Breast epithelium (tissue), 4 donors: ENCODE results near the gene FAM3D. TPM values are rescaled to one million over a fixed set of nuclear protein-coding genes. Genes with fewer than 3 reads are reported as not detected.

ENCODE experiments used
- DNase-seq, 2 donors: peaks; one replicate each; pipeline ENCODE4 v3.0.0-alpha.2; 2019; ENCODE audit warnings: low spot score in 2 of 2
- H3K27ac ChIP-seq, 2 donors: fragments of 200-600 bp; sonication (generic) in 1 of 2; one replicate each; pipeline ENCODE4 v1.5.1; 2016 to 2019; ENCODE audit warnings: mild to moderate bottlenecking in 1 of 2
- H3K27me3 ChIP-seq, 2 donors: fragments of 200-600 bp; sonication (generic) in 1 of 2; one replicate each; pipeline versions ENCODE4 v1.5.1 to v1.6.0; 2017 to 2019; ENCODE audit warnings: control low read depth in 1 of 2, mild to moderate bottlenecking in 1 of 2
- H3K36me3 ChIP-seq: fragments of 200-600 bp; one replicate; pipeline ENCODE4 v1.5.1; 2019
- H3K4me1 ChIP-seq, 2 donors: fragments of 200-600 bp; sonication (generic); one replicate each; pipeline ENCODE4 v1.5.1; 2016 to 2019; ENCODE audit warnings: control low read depth in 1 of 2
- H3K4me3 ChIP-seq, 3 donors: fragments of 200-600 bp; sonication (generic); 1 replicate in 2 of 3; 2 replicates in 1 of 3; pipeline ENCODE4 v1.5.1; 2016 to 2019; ENCODE audit warnings: mild to moderate bottlenecking in 3 of 3, moderate library complexity in 2 of 3
- H3K9me3 ChIP-seq, 2 donors: fragments of 200-600 bp; sonication (generic) in 1 of 2; one replicate each; pipeline ENCODE4 v1.5.1; 2016 to 2019; ENCODE audit warnings: control low read depth in 1 of 2
- POLR2A ChIP-seq: fragments of 450-650 bp; IDR thresholded peaks from one replicate; pipeline ENCODE4 v1.6.1; 2016; ENCODE audit warnings: antibody characterized with exemption, mild to moderate bottlenecking, moderate library complexity
- POLR2AphosphoS5 ChIP-seq, 3 donors: sonication (generic); formaldehyde crosslinking; IDR thresholded peaks; one replicate each; pipeline ENCODE4 v1.6.1; 2017; ENCODE audit warnings: antibody characterized with exemption in 3 of 3
- intact Hi-C: fragments of 100-400 bp; cut with DNase I; formaldehyde crosslinking; loops from one replicate; pipeline ENCODE4 v1.15.1; 2023; ENCODE audit warnings: low total_unique reads
- total RNA-seq, 3 donors: library from RNA; depleted of rRNA; stranded (reverse); fragments of >200 nt; gene quantifications; one replicate each; pipeline ENCODE4 v1.1.0, GENCODE V29; 2016
- TF ChIP-seq, protein P1 (sequence below), 3 donors: fragments of 450-650 bp; IDR thresholded peaks; one replicate each; pipeline ENCODE4 v1.5.1; 2016 to 2017; ENCODE audit warnings: antibody characterized with exemption in 3 of 3, mild to moderate bottlenecking in 3 of 3, moderate library complexity in 3 of 3

Gene FAM3D
- total RNA-seq, 3 donors from 2014 or later = 4.3 to 17.6 TPM; not detected in 1

DNA sequence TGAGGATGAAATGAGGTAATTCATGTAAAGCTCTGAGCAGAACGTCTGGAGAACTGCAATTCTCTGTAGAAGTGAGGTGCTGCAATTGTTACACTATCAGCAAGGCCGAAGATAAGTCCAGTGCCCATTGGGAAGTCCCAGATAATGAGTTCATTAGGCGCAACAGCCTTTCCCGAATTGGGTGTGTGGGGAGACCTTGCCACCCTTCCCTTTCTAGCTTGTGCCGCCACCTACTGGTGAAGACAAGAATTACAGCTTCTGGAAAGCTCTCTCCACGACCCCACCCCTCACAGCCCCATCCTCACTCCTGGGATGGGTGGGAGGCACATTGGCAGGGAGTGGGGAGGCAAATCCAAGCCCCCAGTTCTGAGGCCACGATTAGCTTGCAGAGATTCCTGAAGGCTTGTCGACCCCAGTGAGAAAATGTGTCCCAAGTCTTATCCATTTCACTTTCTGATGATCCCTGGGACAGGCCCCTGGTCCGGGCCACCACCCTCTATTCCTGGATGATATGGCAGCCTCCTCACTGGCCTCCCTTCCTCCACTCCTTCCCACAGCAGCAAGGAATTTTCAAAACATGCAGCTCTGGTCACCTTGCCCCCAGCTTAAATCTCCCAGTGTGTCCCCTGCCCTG is 36.4 kb downstream of the FAM3D start:
- TF ChIP-seq, protein P1, sequence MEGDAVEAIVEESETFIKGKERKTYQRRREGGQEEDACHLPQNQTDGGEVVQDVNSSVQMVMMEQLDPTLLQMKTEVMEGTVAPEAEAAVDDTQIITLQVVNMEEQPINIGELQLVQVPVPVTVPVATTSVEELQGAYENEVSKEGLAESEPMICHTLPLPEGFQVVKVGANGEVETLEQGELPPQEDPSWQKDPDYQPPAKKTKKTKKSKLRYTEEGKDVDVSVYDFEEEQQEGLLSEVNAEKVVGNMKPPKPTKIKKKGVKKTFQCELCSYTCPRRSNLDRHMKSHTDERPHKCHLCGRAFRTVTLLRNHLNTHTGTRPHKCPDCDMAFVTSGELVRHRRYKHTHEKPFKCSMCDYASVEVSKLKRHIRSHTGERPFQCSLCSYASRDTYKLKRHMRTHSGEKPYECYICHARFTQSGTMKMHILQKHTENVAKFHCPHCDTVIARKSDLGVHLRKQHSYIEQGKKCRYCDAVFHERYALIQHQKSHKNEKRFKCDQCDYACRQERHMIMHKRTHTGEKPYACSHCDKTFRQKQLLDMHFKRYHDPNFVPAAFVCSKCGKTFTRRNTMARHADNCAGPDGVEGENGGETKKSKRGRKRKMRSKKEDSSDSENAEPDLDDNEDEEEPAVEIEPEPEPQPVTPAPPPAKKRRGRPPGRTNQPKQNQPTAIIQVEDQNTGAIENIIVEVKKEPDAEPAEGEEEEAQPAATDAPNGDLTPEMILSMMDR (IDR thresholded peaks at IDR 0.05) = peak; percentile 90 to 96 (median 93)
- TF ChIP-seq POLR2A (no peak), POLR2AphosphoS5 (IDR thresholded peaks at IDR 0.05) (peak in 1 of 3 donors; percentile 38)
- H3K27me3 ChIP-seq = no peaks in the 10 kb centered on the region
- peak; percentile 35 to 61 for DNase-seq
- intact Hi-C loops = no loop called here
- H3K4me3 ChIP-seq = no peak overlapping the region
- peaks cover 0 to 24% of the 10 kb centered on the region in 2 donors for H3K4me1 ChIP-seq
- no peaks in the 10 kb centered on the region for H3K36me3 ChIP-seq
- peak overlapping the region in 1 of 2 donors; percentile 71 for H3K27ac ChIP-seq
- no peaks in the 10 kb centered on the region for H3K9me3 ChIP-seq

DNA sequence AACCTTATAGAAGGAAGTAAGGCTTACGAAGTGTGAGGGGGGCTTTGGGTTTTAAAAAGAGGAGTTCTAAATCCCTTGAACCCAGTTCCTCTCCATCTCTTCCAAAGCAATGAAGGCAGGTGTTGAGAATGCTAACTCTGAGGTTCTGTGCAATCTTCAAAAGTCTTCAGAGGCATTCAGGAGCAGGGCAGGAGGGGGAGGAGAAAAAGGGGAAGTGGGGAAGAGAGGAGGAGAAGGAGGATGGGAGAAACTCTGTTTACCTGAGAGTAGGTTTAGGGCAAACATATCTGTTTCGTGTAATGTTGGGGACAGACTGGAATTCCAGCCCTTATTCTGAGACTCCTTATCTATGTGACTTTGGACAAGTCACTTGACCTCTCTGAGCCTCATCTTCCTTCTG is 36.9 kb downstream of the FAM3D start:
- Histone ChIP-seq H3K4me1 (peaks cover 0 to 24% of the 10 kb centered on the region in 2 donors), H3K27me3 (no peaks in the 10 kb centered on the region), H3K4me3 (no peak overlapping the region), H3K9me3 (no peaks in the 10 kb centered on the region), H3K27ac (peak overlapping the region; percentile 67 to 71), H3K36me3 (no peaks in the 10 kb centered on the region)
- TF ChIP-seq POLR2AphosphoS5 (IDR thresholded peaks at IDR 0.05) = no peak
- TF ChIP-seq POLR2A = no peak
- intact Hi-C loops = no loop called here
- no peak for DNase-seq

DNA sequence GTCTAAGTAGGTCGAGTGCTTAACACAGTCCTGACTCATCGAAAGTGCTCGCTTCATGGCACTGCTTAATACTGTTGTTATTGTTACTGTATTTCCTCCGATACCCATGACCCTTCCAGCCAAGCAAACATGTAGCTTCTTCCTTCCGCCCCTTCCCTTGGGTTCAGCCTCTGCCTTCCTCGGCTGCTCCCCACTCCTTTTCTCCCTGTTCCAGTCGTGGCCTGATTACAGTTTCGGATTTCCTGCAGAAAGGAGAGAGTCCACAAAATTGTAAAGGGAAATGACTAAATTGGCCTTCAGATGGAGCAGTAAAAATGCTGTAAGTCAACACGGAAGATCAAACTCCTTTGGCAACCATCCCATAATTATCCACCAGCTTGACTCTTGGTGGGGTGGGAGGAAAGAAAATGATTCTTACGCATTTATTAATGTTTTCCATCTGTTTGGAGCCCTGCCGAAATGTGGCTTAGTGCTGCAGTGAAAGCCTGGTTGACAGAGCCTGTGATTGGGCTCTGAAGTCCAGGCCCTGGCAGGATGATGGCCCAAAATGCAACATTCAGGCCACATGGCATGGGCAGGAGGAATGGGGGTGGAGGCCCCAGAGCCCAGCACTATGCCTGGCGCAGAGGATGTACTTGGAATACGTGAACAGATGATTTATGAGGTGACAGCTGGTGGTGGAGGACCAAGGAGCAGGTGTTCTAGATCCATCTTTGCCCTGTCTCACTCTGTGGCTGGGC is 37.6 kb downstream of the FAM3D start:
- peak overlapping the region; percentile 67 to 71 for H3K27ac ChIP-seq
- H3K9me3 ChIP-seq = no peaks in the 10 kb centered on the region
- TF ChIP-seq, protein P1 (IDR thresholded peaks at IDR 0.05) = peak in 1 of 3 donors; percentile 9
- TF ChIP-seq POLR2AphosphoS5 (IDR thresholded peaks at IDR 0.05) (no peak), POLR2A (no peak)
- no peak for DNase-seq
- H3K27me3 ChIP-seq = no peaks in the 10 kb centered on the region
- peaks cover 0 to 24% of the 10 kb centered on the region in 2 donors for H3K4me1 ChIP-seq
- peak overlapping the region in 1 of 3 donors; percentile 31 for H3K4me3 ChIP-seq
- H3K36me3 ChIP-seq = no peaks in the 10 kb centered on the region
- intact Hi-C loops = no loop called here

DNA sequence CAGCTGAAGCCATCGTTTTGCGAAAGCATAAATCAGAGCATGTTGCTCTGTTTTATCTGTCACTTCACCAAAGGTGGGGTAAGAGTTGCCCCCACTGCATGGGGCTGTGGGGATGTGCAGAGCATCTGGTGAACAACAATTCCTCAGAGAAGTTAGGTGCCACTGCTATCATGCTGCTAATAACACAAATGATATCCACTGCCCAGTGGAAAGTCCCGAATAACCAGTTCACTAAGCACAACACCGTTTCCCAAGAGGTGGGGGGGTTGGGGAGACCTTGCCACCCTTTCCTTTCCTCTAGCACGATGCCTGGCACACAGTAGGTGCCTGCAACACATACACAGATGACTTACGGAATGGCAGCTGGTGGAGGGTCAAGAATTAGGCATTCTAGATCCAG is 38.6 kb downstream of the FAM3D start:
- peak overlapping the region; percentile 67 to 71 for H3K27ac ChIP-seq
- intact Hi-C loops = no loop called here

DNA sequence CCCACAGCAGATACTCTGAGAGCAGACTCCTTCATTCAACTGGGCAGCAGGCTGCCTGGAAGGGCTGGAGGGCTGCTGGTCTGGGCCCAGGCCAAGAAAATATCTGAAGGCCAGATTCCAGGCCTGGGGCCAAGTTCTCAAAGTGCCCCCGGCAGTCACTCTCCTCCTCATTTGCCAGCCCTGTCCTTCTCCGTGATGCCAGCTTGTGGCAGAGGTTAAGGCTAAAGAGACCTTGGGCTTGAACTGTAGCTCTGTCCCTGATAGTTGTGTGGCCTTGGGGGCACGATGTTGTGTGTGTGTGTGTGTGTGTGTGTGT is 39.0 kb downstream of the FAM3D start:
- H3K4me1 ChIP-seq = peaks cover 0 to 24% of the 10 kb centered on the region in 2 donors
- no peaks in the 10 kb centered on the region for H3K9me3 ChIP-seq
- intact Hi-C loops = no loop called here
- no peaks in the 10 kb centered on the region for H3K36me3 ChIP-seq
- no peak for TF ChIP-seq POLR2AphosphoS5 (IDR thresholded peaks at IDR 0.05)
- TF ChIP-seq POLR2A = no peak
- H3K27me3 ChIP-seq = no peaks in the 10 kb centered on the region
- H3K27ac ChIP-seq = peak overlapping the region; percentile 67 to 71
- DNase-seq = peak in 1 of 2 donors; percentile 29
- H3K4me3 ChIP-seq = peak overlapping the region in 2 of 3 donors; percentile 0 to 34

More for the DNA sequence above, 38.6 kb downstream of the FAM3D start:
- H3K36me3 ChIP-seq = no peaks in the 10 kb centered on the region
- H3K9me3 ChIP-seq = no peaks in the 10 kb centered on the region
- H3K4me3 ChIP-seq = no peak overlapping the region
- no peak for DNase-seq
- H3K4me1 ChIP-seq = peaks cover 0 to 24% of the 10 kb centered on the region in 2 donors
- no peak for TF ChIP-seq POLR2AphosphoS5 (IDR thresholded peaks at IDR 0.05)
- TF ChIP-seq, protein P1 (IDR thresholded peaks at IDR 0.05) = no peak
- TF ChIP-seq POLR2A = no peak
- no peaks in the 10 kb centered on the region for H3K27me3 ChIP-seq
